Keratinocyte (primary cell): ENCODE results near the gene LRBA. TPM values are rescaled to one million over a fixed set of nuclear protein-coding genes. Genes with fewer than 3 reads are reported as not detected.

Experiments
- DNase-seq: peaks from one replicate; pipeline ENCODE4 v3.0.0-alpha.2; 2011; ENCODE audit warnings: low read depth, missing footprints, low spot score
- FAIRE-seq: peaks from 2 replicates; lab custom pipeline; 2011; peaks lifted over from hg19 to GRCh38; lab: Jason Lieb, UNC
- H2AFZ ChIP-seq: 2 replicates; pipeline ENCODE4 v1.6.0; 2012; ENCODE audit warnings: low read length, control low read depth, inconsistent platforms; ENCODE audit not compliant: control insufficient read depth
- H3K27ac ChIP-seq: 2 replicates; pipeline ENCODE4 v1.5.1; 2011; ENCODE audit warnings: low read length; ENCODE audit not compliant: control insufficient read depth, insufficient read depth
- H3K27me3 ChIP-seq: 3 replicates; pipeline ENCODE4 v1.6.0; 2011; ENCODE audit warnings: low read length; ENCODE audit not compliant: control insufficient read depth, insufficient read depth; ENCODE audit errors: extremely low read depth
- H3K36me3 ChIP-seq, 2 experiments: 2 replicates in 1 of 2; 3 replicates in 1 of 2; pipeline ENCODE4 v1.5.1; 2011; ENCODE audit warnings: low read length in 2 of 2, mild to moderate bottlenecking in 1 of 2; ENCODE audit not compliant: control insufficient read depth in 2 of 2, insufficient read depth in 2 of 2; ENCODE audit errors: extremely low read depth in 1 of 2
- H3K4me1 ChIP-seq: 3 replicates; pipeline ENCODE4 v1.5.1; 2011; ENCODE audit warnings: low read length; ENCODE audit not compliant: control insufficient read depth, insufficient read depth; ENCODE audit errors: extremely low read depth
- H3K4me2 ChIP-seq: 3 replicates; pipeline ENCODE4 v1.6.0; 2011; ENCODE audit warnings: low read depth, low read length; ENCODE audit not compliant: control insufficient read depth, insufficient read depth; ENCODE audit errors: extremely low read depth
- H3K4me3 ChIP-seq, 3 experiments: fragments of 200-600 bp in 1 of 3; sonication (generic) in 1 of 3; 2 replicates in 2 of 3; 3 replicates in 1 of 3; pipeline ENCODE4 v1.5.1; 2011 to 2016; ENCODE audit warnings: low read length in 3 of 3, mild to moderate bottlenecking in 3 of 3, control low read depth in 2 of 3, inconsistent platforms in 1 of 3, low read depth in 1 of 3, mixed read lengths in 1 of 3, mixed run types in 1 of 3, moderate library complexity in 1 of 3; ENCODE audit not compliant: control insufficient read depth in 2 of 3, insufficient read depth in 2 of 3; ENCODE audit errors: extremely low read depth in 1 of 3
- H3K79me2 ChIP-seq: 2 replicates; pipeline ENCODE4 v1.6.0; 2012; ENCODE audit warnings: low read length; ENCODE audit not compliant: control insufficient read depth, insufficient read depth
- H3K9ac ChIP-seq: 3 replicates; pipeline ENCODE4 v1.6.0; 2011; ENCODE audit warnings: low read length; ENCODE audit not compliant: control insufficient read depth, insufficient read depth; ENCODE audit errors: extremely low read depth
- H3K9me1 ChIP-seq: 3 replicates; pipeline ENCODE4 v1.6.0; 2011; ENCODE audit warnings: low read length; ENCODE audit not compliant: control insufficient read depth, insufficient read depth; ENCODE audit errors: extremely low read depth
- H3K9me3 ChIP-seq: 2 replicates; pipeline ENCODE4 v1.5.1; 2012; ENCODE audit warnings: low read depth, low read length; ENCODE audit not compliant: control insufficient read depth
- H4K20me1 ChIP-seq: 3 replicates; pipeline ENCODE4 v1.6.0; 2011; ENCODE audit warnings: low read length; ENCODE audit not compliant: control insufficient read depth, insufficient read depth; ENCODE audit errors: extremely low read depth
- EZH2 ChIP-seq: IDR thresholded peaks from one replicate; pipeline ENCODE4 v1.6.1; 2012; ENCODE audit warnings: inconsistent platforms, mild to moderate bottlenecking, low read length, moderate library complexity
- dilution Hi-C: fragments of 300-500 bp; cut with MboI; formaldehyde crosslinking; loops from one replicate; pipeline ENCODE4 v1.7.0; 2020; ENCODE audit warnings: low sequenced_read_pairs; ENCODE audit not compliant: extremely low pct_ligation_motif_present
- polyA plus RNA-seq, 5 experiments: library from polyadenylated mRNA; depleted of rRNA in 3 of 5; stranded (reverse) in 3 of 5; stranded (forward) in 1 of 5; unstranded in 1 of 5; fragments of >200 nt; gene quantifications; 1 replicate in 1 of 5; 2 replicates in 3 of 5; 3 replicates in 1 of 5; pipeline versions ENCODE4 v1.2.1 to v1.2.3, GENCODE V29; 2011 to 2012; ENCODE audit warnings: missing spikeins in 2 of 5, low read depth in 1 of 5, low replicate concordance in 1 of 5
- TF ChIP-seq, protein P1 (sequence below), 3 experiments: IDR thresholded peaks in 1 of 3; conservative IDR thresholded peaks in 1 of 3; optimal IDR thresholded peaks in 1 of 3; 2 replicates in 2 of 3; 3 replicates in 1 of 3; pipeline versions ENCODE3 to v1.5.1; 2011; ENCODE audit warnings: low read length in 3 of 3, mild to moderate bottlenecking in 3 of 3, moderate library complexity in 2 of 3, control low read depth in 1 of 3, inconsistent platforms in 1 of 3; ENCODE audit not compliant: insufficient read depth in 2 of 3; ENCODE audit errors: extremely low read depth in 1 of 3

The LRBA gene
- polyA plus RNA-seq, 1 donor (not counting 4 experiments of a cell fraction or from before 2014, with no cell fraction given), result 35.6 TPM

DNA sequence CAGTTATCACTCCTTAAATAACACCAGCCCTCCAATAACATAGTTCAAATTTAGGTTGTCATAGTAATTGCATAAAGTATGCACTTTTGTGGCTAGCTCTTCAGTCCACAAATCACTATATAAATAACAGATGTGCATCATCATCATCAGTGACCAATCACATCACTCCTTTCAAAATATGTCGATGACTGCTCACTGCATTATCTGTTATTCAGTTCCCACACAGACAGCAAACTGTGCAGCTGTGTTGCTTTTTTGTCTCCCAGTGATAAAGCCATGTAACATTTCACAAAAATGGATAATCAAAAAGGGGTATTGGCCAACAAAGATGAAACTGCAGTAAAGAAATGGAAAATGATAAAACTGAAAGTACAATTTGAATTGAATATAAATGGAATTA is 731.4 kb downstream of the LRBA start:
- H3K4me3 ChIP-seq, result no peak overlapping the region
- H3K79me2 ChIP-seq, result no peaks in the 10 kb centered on the region
- dilution Hi-C loops, result no loop called here
- no peak overlapping the region for H3K4me2 ChIP-seq
- H3K9me3 ChIP-seq, result no peaks in the 10 kb centered on the region
- no peak for TF ChIP-seq EZH2
- TF ChIP-seq, protein P1, sequence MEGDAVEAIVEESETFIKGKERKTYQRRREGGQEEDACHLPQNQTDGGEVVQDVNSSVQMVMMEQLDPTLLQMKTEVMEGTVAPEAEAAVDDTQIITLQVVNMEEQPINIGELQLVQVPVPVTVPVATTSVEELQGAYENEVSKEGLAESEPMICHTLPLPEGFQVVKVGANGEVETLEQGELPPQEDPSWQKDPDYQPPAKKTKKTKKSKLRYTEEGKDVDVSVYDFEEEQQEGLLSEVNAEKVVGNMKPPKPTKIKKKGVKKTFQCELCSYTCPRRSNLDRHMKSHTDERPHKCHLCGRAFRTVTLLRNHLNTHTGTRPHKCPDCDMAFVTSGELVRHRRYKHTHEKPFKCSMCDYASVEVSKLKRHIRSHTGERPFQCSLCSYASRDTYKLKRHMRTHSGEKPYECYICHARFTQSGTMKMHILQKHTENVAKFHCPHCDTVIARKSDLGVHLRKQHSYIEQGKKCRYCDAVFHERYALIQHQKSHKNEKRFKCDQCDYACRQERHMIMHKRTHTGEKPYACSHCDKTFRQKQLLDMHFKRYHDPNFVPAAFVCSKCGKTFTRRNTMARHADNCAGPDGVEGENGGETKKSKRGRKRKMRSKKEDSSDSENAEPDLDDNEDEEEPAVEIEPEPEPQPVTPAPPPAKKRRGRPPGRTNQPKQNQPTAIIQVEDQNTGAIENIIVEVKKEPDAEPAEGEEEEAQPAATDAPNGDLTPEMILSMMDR (optimal IDR thresholded peaks at IDR 0.05 in 1 of 3, IDR thresholded peaks at IDR 0.05 in 1 of 3, conservative IDR thresholded peaks at IDR 0.05 in 1 of 3; ENCODE audit: extremely low read depth in 1 of 3, insufficient read depth in 2 of 3, low read length in 3 of 3), result no peak
- DNase-seq (no peak), FAIRE-seq (no peak)
- peaks cover 12% of the 10 kb centered on the region for H3K4me1 ChIP-seq
- H3K36me3 ChIP-seq, result peaks cover 0 to 4% of the 10 kb centered on the region in 2 experiments
- H2AFZ ChIP-seq, result no peak overlapping the region
- H4K20me1 ChIP-seq, result no peaks in the 10 kb centered on the region
- H3K27me3 ChIP-seq, result no peaks in the 10 kb centered on the region
- no peak overlapping the region for H3K9ac ChIP-seq
- no peaks in the 10 kb centered on the region for H3K9me1 ChIP-seq
- H3K27ac ChIP-seq, result no peak overlapping the region

DNA sequence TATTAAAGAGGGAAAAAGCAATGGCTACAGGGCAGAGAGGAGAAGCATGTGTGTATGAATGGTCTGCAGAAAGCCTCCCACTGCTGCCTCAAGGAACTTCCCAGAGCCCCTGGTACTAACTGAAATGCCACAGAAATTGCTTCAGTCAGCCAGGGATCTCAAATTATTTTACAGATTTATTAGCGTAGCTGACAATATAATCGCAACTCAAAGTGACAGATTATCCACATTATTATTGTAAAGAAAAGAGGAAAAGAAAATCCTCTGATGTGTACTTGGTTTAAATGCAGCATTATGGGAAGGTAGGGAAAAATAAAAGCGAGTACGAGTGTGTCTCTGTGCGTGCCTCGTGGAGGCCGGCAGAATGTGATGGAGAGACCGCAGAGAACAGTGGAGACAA is 734.1 kb downstream of the LRBA start:
- dilution Hi-C loops, result no loop called here
- H2AFZ ChIP-seq, result no peak overlapping the region
- no peaks in the 10 kb centered on the region for H3K9me3 ChIP-seq
- H3K9me1 ChIP-seq, result no peaks in the 10 kb centered on the region
- H3K27ac ChIP-seq, result peak overlapping the region; percentile 10
- TF ChIP-seq EZH2, result no peak
- TF ChIP-seq, protein P1 (optimal IDR thresholded peaks at IDR 0.05 in 1 of 3, IDR thresholded peaks at IDR 0.05 in 1 of 3, conservative IDR thresholded peaks at IDR 0.05 in 1 of 3; ENCODE audit: extremely low read depth in 1 of 3, insufficient read depth in 2 of 3, low read length in 3 of 3), result no peak
- H3K79me2 ChIP-seq, result no peaks in the 10 kb centered on the region
- H3K36me3 ChIP-seq, result peaks cover 0 to 4% of the 10 kb centered on the region in 2 experiments
- peaks cover 12% of the 10 kb centered on the region for H3K4me1 ChIP-seq
- no peak overlapping the region for H3K4me3 ChIP-seq
- DNase-seq (no peak), FAIRE-seq (no peak)
- no peaks in the 10 kb centered on the region for H4K20me1 ChIP-seq
- H3K27me3 ChIP-seq, result no peaks in the 10 kb centered on the region
- no peak overlapping the region for H3K9ac ChIP-seq
- H3K4me2 ChIP-seq, result peak overlapping the region; percentile 49
